Lung (tissue), 12 donors: ENCODE data around the gene TMPRSS11B. TPM values are rescaled to one million over a fixed set of nuclear protein-coding genes. Genes with fewer than 3 reads are reported as not detected.

Experiments
- ATAC-seq: fragments of 200-7000 bp; cut with Tn5 transposase; one replicate; pipeline ENCODE4 v1.9.1; 2020; ENCODE audit warnings: moderate number of reproducible peaks; ENCODE audit not compliant: insufficient read depth, low FRiP score
- DNase-seq, 3 donors: peaks; one replicate each; pipeline ENCODE4 v3.0.0-alpha.2; 2013 to 2017
- H3K27ac ChIP-seq, 2 donors: one replicate each; pipeline ENCODE4 v1.5.1; 2013; ENCODE audit warnings: mild to moderate bottlenecking in 2 of 2, moderate library complexity in 2 of 2, control low read depth in 1 of 2, inconsistent platforms in 1 of 2, low read depth in 1 of 2, low read length in 1 of 2
- H3K27me3 ChIP-seq, 3 donors: one replicate each; pipeline ENCODE4 v1.5.1; 2013; ENCODE audit warnings: low read length in 2 of 3; ENCODE audit not compliant: control insufficient read depth in 3 of 3, insufficient read depth in 3 of 3
- H3K36me3 ChIP-seq, 4 donors: one replicate each; pipeline ENCODE4 v1.5.1; 2013; ENCODE audit warnings: low read length in 4 of 4, mild to moderate bottlenecking in 1 of 4, moderate library complexity in 1 of 4; ENCODE audit not compliant: control insufficient read depth in 4 of 4, insufficient read depth in 4 of 4
- H3K4me1 ChIP-seq, 5 donors: one replicate each; pipeline ENCODE4 v1.5.1; 2013; ENCODE audit warnings: low read length in 5 of 5, mild to moderate bottlenecking in 2 of 5, moderate library complexity in 1 of 5; ENCODE audit not compliant: control insufficient read depth in 5 of 5, insufficient read depth in 5 of 5
- H3K4me3 ChIP-seq: one replicate; pipeline ENCODE4 v1.5.1; 2013; ENCODE audit warnings: mild to moderate bottlenecking, control low read depth, moderate library complexity
- H3K9ac ChIP-seq, 2 donors: one replicate each; pipeline ENCODE4 v1.5.1; 2013; ENCODE audit warnings: low read length in 2 of 2, control low read depth in 1 of 2; ENCODE audit not compliant: insufficient read depth in 1 of 2
- H3K9me3 ChIP-seq, 4 donors: one replicate each; pipeline ENCODE4 v1.5.1; 2013; ENCODE audit warnings: low read length in 3 of 4, mild to moderate bottlenecking in 1 of 4, moderate library complexity in 1 of 4; ENCODE audit not compliant: control insufficient read depth in 4 of 4, insufficient read depth in 3 of 4
- WGBS, 2 donors: extraction: QIAGEN DNeasy Blood & Tissue Kit; methylation state at CpG; one replicate each; pipeline ENCODE4 v1.1.7; 2013; 5-methylcytosine and 5-hydroxymethylcytosine counted together
- polyA plus RNA-seq, 2 donors: library from polyadenylated mRNA; stranded (reverse); fragments of 200-250 nt; gene quantifications; one replicate each; pipeline ENCODE4 v1.2.1, GENCODE V29; 2013
- total RNA-seq, 2 donors: library from RNA; depleted of rRNA in 1 of 2; stranded (reverse); fragments of >200 nt in 1 of 2; gene quantifications; one replicate each; pipeline ENCODE4 v1.2.1, GENCODE V29; 2014 to 2021
- TF ChIP-seq, protein P1 (sequence below): IDR thresholded peaks from 2 replicates; pipeline ENCODE4 v1.5.1; 2012; ENCODE audit warnings: mild to moderate bottlenecking; ENCODE audit errors: control extremely low read depth, extremely low read depth
- donor health status: control.
- donor health status: control.
- donor health status: Bipolar disorder and iron deficiency.
- donor health status: healthy.
- donor health status: DM: yes; HTN: yes; CAD: no.

The TMPRSS11B gene
- total and polyA plus RNA-seq, 4 donors, result 0.10 to 0.20 TPM; not detected in 2

DNA sequence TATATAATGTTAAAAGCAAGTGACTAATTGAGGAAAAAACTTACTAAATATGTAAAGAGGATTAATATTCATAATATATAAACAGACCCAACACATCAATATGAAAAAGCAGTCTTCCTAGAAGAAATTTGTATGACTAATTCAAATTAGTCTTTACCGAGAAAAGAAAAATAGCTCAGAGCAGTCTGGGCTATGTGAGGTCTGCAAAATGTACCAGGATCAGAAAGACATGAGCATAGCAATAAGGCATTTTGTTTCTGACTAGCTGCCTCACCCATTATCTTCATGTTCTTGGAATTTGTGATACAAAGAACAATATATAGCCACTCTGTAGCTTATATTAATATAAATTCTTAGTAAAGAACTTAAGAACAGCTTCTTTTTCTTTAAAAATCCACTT is 13.7 kb upstream of the TMPRSS11B start:
- Histone ChIP-seq H3K36me3 (no peaks in the 10 kb centered on the region), H3K9me3 (no peaks in the 10 kb centered on the region), H3K27me3 (no peaks in the 10 kb centered on the region), H3K27ac (no peak overlapping the region), H3K4me1 (no peaks in the 10 kb centered on the region), H3K4me3 (no peak overlapping the region), H3K9ac (no peak overlapping the region)
- TF ChIP-seq, protein P1, sequence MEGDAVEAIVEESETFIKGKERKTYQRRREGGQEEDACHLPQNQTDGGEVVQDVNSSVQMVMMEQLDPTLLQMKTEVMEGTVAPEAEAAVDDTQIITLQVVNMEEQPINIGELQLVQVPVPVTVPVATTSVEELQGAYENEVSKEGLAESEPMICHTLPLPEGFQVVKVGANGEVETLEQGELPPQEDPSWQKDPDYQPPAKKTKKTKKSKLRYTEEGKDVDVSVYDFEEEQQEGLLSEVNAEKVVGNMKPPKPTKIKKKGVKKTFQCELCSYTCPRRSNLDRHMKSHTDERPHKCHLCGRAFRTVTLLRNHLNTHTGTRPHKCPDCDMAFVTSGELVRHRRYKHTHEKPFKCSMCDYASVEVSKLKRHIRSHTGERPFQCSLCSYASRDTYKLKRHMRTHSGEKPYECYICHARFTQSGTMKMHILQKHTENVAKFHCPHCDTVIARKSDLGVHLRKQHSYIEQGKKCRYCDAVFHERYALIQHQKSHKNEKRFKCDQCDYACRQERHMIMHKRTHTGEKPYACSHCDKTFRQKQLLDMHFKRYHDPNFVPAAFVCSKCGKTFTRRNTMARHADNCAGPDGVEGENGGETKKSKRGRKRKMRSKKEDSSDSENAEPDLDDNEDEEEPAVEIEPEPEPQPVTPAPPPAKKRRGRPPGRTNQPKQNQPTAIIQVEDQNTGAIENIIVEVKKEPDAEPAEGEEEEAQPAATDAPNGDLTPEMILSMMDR, result no peak
- ATAC-seq, result no peak
- no peak for DNase-seq
- WGBS, 2 donors, result 89 to 97% methylated on average over 1 of the region's 1 CpG

DNA sequence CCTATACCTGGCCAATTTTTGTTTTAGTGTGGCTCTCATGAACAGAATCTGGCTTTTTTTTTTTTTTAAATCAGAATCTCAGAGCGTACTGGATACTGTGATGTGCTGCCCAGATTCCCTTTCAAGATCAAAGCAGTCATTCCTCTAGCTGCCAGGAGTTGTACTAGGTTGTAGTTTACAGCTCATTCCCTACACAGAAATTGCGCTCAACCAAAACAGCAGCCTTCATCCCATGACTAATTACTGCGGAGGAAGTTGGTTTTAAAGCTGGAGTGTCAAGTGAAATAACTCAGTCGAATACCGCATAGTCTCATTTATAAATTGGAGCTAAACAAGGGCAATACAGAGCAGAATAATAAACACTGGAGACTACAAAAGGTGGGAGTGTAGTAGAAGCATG is 12.2 kb upstream of the TMPRSS11B start:
- no peak for DNase-seq
- Histone ChIP-seq H3K9ac (no peak overlapping the region), H3K4me3 (no peak overlapping the region), H3K27me3 (no peaks in the 10 kb centered on the region), H3K4me1 (no peaks in the 10 kb centered on the region), H3K27ac (no peak overlapping the region), H3K9me3 (no peaks in the 10 kb centered on the region), H3K36me3 (no peaks in the 10 kb centered on the region)
- TF ChIP-seq, protein P1, result no peak
- no peak for ATAC-seq
- WGBS, 2 donors, result 75 to 86% methylated on average over 5 of the region's 5 CpGs

DNA sequence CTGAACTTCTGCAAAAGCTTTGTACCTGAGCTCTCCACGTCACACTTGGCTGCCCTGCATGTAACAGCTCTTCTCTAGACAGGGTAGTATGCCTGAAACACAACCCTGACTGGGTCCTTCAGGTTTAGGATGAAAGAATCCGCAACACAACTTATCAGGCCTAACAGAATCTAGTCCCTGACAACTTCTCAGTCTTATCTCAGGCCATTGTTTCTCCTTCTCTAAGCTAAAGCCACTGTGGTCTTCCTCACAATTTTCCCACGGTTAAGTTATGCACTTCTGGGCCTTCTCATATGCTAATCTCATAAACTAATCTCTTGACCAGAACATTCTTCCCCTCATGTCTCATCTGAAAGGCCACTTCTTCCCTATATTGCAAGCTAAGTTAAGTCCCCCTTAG is 10.8 kb upstream of the TMPRSS11B start:
- H3K9ac ChIP-seq, result no peak overlapping the region
- H3K4me1 ChIP-seq, result no peaks in the 10 kb centered on the region
- no peaks in the 10 kb centered on the region for H3K9me3 ChIP-seq
- DNase-seq, result no peak
- ATAC-seq, result no peak
- TF ChIP-seq, protein P1, result no peak
- no peaks in the 10 kb centered on the region for H3K27me3 ChIP-seq
- no peaks in the 10 kb centered on the region for H3K36me3 ChIP-seq
- no peak overlapping the region for H3K4me3 ChIP-seq
- 59 to 71% methylated on average over 3 of the region's 3 CpGs for WGBS, 2 donors
- no peak overlapping the region for H3K27ac ChIP-seq
